Stimulated activated CD4-positive, alpha-beta T cell treated with anti-CD3 and anti-CD28 coated beads, TNF-alpha, amount 100 ng/mL, for 4 hours (primary cell): ENCODE results near the gene HGFAC.

Source experiments
- DNase-seq, 3 experiments: peaks; one replicate each; pipeline ENCODE4 v3.0.0-alpha.2; 2020; ENCODE audit warnings: low read depth in 3 of 3

The HGFAC gene

GRCh38 chr4:3473996-3474765 is 32.4 kb downstream of the HGFAC start:
- no peak for DNase-seq

GRCh38 chr4:3475041-3475712 is 33.4 kb downstream of the HGFAC start:
- no peak for DNase-seq

- no peak for DNase-seq
Measured at GRCh38 chr4:3475713-3476260, 34.0 kb downstream of the HGFAC start.

- DNase-seq = no peak
Measured at GRCh38 chr4:3476341-3476747, 34.6 kb downstream of the HGFAC start.

GRCh38 chr4:3476936-3477749 is 35.4 kb downstream of the HGFAC start:
- DNase-seq = no peak

GRCh38 chr4:3477750-3478430 is 36.1 kb downstream of the HGFAC start:
- DNase-seq = no peak

- no peak for DNase-seq
Measured at GRCh38 chr4:3478446-3479357, 36.9 kb downstream of the HGFAC start.

GRCh38 chr4:3479358-3480101 is 37.8 kb downstream of the HGFAC start:
- no peak for DNase-seq

- peak; percentile 40 to 64 (median 49) for DNase-seq
Measured at GRCh38 chr4:3480528-3481112, 38.9 kb downstream of the HGFAC start.

- DNase-seq = no peak
Measured at GRCh38 chr4:3481113-3481531, 39.4 kb downstream of the HGFAC start.

- no peak for DNase-seq
Measured at GRCh38 chr4:3481783-3482393, 40.1 kb downstream of the HGFAC start.

- DNase-seq = no peak
Measured at GRCh38 chr4:3482707-3483106, 40.9 kb downstream of the HGFAC start.

- DNase-seq = no peak
Measured at GRCh38 chr4:3483471-3483921, 41.7 kb downstream of the HGFAC start.

GRCh38 chr4:3484057-3484973 is 42.5 kb downstream of the HGFAC start:
- DNase-seq = no peak

GRCh38 chr4:3485011-3485791 is 43.4 kb downstream of the HGFAC start:
- no peak for DNase-seq

- no peak for DNase-seq
Measured at GRCh38 chr4:3485886-3486540, 44.2 kb downstream of the HGFAC start.
